ENCODE data around the gene R3HDM2.
A peak's percentile ranks its signal among the peaks of the same experiment; 100 is the strongest.
"Not testable (repeated sequence)": the region's sequence is repeated elsewhere in the genome, so short reads cannot be mapped to it uniquely, and the experiment has no call there.

R3HDM2 gene

DNA sequence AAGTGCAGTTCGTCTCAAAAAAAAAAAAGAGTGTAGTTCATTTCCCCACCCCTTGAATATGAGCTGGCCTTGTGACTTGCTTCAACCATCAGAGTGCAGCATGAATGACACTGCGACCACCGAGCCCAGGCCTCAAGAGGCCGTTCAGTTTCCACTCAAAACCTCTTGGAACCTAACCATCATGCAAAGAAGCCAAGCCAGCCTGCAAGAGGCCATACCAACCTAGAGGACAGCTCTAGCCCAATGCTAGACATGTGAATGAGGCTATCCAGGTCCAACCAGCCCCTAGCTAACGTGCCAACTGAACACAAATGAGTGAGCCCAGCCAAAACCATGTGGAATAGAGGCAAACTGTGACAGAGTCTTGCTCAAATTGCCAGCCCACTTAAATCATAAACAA lies 29.7 kb downstream of the R3HDM2 start:
- H3K27ac ChIP-seq, result no peak overlapping the region
- DNase-seq (ENCODE audit: low spot score), result no peak
- CTCF ChIA-PET, result interaction anchor here (0.6 to 0.7 kb wide), 2 partner anchors 103 to 367 kb away, joined by 3 read pairs; no protein-coding TSS in a partner anchor
- TF ChIP-seq, protein P1, sequence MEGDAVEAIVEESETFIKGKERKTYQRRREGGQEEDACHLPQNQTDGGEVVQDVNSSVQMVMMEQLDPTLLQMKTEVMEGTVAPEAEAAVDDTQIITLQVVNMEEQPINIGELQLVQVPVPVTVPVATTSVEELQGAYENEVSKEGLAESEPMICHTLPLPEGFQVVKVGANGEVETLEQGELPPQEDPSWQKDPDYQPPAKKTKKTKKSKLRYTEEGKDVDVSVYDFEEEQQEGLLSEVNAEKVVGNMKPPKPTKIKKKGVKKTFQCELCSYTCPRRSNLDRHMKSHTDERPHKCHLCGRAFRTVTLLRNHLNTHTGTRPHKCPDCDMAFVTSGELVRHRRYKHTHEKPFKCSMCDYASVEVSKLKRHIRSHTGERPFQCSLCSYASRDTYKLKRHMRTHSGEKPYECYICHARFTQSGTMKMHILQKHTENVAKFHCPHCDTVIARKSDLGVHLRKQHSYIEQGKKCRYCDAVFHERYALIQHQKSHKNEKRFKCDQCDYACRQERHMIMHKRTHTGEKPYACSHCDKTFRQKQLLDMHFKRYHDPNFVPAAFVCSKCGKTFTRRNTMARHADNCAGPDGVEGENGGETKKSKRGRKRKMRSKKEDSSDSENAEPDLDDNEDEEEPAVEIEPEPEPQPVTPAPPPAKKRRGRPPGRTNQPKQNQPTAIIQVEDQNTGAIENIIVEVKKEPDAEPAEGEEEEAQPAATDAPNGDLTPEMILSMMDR (conservative IDR thresholded peaks at IDR 0.05; ENCODE audit: low read depth), result no peak
- POLR2A ChIA-PET (ENCODE audit: low non-redundant PET), result no interaction called here

DNA sequence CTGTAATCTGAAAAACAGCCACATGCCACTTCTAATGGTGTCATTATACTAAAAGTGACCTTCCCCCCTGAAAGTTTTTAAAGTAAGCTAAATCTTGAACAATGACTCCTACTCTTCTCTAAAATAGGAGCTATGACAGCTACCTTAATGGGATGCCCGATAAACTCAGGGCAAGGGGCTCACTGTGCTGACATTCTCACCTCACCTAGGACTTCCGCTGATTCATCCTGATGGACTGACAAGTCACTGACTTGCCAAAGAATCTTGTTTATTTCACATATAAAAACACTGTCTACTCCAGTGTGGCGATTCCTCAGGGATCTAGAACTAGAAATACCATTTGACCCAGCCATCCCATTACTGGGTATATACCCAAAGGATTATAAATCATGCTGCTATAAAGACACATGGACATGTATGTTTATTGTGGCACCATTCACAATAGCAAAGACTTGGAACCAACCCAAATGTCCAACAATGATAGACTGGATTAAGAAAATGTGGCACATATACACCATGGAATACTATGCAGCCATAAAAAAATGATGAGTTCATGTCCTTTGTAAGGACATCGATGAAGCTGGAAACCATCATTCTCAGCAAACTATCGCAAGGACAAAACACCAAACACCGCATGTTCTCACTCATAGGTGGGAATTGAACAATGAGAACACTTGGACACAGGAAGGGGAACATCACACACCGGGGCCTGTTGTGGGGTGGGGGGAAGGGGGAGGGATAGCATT lies 31.0 kb downstream of the R3HDM2 start:
- POLR2A ChIA-PET (ENCODE audit: low non-redundant PET); CTCF ChIA-PET; H3K27ac ChIP-seq; DNase-seq (ENCODE audit: low spot score): not testable (repeated sequence)

DNA sequence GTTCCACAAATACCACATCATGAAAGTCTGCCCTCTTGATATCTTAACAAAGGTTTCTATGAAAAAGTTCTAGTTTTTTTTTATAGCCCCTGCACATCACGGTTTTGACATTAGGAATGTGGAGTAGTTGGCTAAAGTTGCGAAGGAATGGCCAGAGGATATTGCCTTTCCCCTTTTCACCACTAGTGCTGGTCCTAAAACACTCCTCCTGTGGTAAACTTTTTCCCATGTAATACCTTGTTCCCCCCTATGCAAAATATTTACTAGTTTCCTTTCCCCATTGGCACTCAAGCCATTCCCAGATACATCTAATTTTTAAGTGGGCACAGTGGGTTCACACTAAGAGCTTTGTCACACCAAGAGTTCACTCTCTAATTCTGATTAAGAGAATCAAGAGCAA lies 33.4 kb downstream of the R3HDM2 start:
- DNase-seq (ENCODE audit: low spot score), result no peak
- H3K27ac ChIP-seq, result no peak overlapping the region
- ChIA-PET CTCF (no interaction called here), POLR2A (ENCODE audit: low non-redundant PET) (no interaction called here)
- TF ChIP-seq, protein P1 (conservative IDR thresholded peaks at IDR 0.05; ENCODE audit: low read depth), result no peak

DNA sequence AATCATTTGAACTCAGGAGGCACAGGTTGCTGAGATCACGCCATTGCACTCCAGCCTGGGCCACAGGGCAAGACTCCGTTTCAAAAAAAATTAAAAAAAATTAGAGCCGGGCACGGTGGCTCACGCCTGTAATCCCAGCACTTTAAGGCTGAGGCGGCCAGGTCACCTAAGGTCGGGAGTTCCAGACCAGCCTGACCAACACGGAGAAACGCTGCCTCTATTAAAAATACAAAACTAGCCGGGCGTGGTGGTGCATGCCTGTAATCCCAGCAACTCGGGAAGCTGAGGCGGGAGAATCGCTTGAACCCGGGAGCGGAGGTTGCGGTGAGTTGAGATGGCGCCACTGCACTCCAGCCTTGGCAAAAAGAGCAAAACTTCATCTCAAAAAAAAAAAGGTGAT lies 35.7 kb downstream of the R3HDM2 start:
- ChIA-PET CTCF (no interaction called here), POLR2A (ENCODE audit: low non-redundant PET) (no interaction called here)
- DNase-seq (ENCODE audit: low spot score), result no peak
- no peak overlapping the region for H3K27ac ChIP-seq
- TF ChIP-seq, protein P1 (conservative IDR thresholded peaks at IDR 0.05; ENCODE audit: low read depth), result no peak

DNA sequence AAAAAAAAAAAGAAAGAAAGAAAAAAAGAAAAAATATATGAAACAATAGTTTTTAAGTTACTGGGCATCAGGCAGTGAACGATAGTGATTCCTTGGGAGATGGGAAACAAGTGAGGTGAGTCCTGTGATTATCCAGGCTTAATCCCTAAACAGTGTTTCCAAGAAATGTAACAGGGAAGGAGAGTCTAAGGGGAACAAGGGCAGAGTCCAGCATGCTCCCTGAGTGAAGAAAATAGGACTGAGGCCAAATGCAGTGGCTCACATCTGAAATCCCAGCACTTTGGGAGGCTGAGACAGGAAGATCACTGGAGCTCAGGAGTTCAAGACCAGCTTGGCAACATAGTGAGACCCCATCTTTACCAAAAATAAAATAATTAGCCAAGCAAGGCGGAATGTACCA lies 40.7 kb downstream of the R3HDM2 start:
- ChIA-PET CTCF (no interaction called here), POLR2A (ENCODE audit: low non-redundant PET) (no interaction called here)
- DNase-seq (ENCODE audit: low spot score), result no peak
- TF ChIP-seq, protein P1 (conservative IDR thresholded peaks at IDR 0.05; ENCODE audit: low read depth), result no peak
- peak overlapping the region; percentile 30; the same call in 1 of the 2 replicates for H3K27ac ChIP-seq

DNA sequence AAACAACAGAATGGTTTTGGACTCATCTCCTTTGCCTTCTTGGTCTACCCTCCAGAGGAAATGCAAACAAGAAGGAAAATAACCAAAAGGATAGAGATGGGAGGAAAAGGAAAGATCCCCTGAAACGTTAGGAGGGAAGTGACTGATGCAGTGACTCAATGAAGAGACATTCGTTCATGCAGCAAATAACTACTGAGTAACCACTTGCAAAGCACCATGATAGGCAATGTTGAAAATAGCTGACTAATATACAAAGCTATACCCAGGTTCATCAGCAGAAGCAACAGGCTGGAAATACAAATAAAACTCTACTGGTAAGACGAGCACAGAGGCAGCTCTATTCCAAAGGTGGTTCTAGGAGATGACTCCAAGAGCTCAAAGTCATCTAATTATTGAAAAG lies 41.8 kb downstream of the R3HDM2 start:
- DNase-seq (ENCODE audit: low spot score), result peak; percentile 79
- no peak overlapping the region for H3K27ac ChIP-seq
- TF ChIP-seq, protein P1 (conservative IDR thresholded peaks at IDR 0.05; ENCODE audit: low read depth), result no peak
- CTCF ChIA-PET, result interaction anchor here (0.5 kb wide), 1 partner anchor 1670 kb away, joined by 3 read pairs; no protein-coding TSS in a partner anchor
- POLR2A ChIA-PET (ENCODE audit: low non-redundant PET), result no interaction called here

DNA sequence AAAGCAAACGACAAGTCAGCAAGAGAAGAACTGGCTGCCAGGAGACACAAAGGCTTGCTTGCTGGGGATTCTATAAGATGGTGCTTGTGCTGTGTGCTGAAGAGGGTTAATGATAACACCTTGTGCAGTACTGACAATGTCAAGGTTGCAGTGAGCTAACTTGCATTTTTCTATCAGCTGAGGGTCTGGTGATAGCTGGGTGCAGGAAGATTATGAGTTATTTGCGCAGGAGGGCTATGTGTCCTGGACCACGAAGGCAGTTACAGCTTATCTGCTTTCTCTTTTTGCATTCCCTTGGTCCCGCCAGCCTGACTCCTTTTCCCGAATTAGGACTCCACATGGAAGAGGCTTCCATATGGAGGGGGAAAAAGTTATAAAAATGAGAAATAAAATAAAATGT lies 42.4 kb downstream of the R3HDM2 start:
- ChIA-PET CTCF (interaction anchor here (0.5 to 0.7 kb wide), 2 partner anchors 16 to 1669 kb away, joined by 3 to 7 read pairs; no protein-coding TSS in a partner anchor), POLR2A (ENCODE audit: low non-redundant PET) (no interaction called here)
- H3K27ac ChIP-seq, result no peak overlapping the region
- no peak for DNase-seq (ENCODE audit: low spot score)
- TF ChIP-seq, protein P1 (conservative IDR thresholded peaks at IDR 0.05; ENCODE audit: low read depth), result no peak
